Stimulated activated CD8-positive, alpha-beta memory T cell treated with anti-CD3 and anti-CD28 coated beads, Interleukin-4, amount 100 ng/mL, for 1 hour (primary cell): ENCODE measurements around the gene WNT7B.

ENCODE experiments used
- DNase-seq, 2 donors: peaks; one replicate each; pipeline ENCODE4 v3.0.0-alpha.2; 2020; ENCODE audit warnings: low read depth in 2 of 2, low spot score in 1 of 2

Gene WNT7B

DNA sequence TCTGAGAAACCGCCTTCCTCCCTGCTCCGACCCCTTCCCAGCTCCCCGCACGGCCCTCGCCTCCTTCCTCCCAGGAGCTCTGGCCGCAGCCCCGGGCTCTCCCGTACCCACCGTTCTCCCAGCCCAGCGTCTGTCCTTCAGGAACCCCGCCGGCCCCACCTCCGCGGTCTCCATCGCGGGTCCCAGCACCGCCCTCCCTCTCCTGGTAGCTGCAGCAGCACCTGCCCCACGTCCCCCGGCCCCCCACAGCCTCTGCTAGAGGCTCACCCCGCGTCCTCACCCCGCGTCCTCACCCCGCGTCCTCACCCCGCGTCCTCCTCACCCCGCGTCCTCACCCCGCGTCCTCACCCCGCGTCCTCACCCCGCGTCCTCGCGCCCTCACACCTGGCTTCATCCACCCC is 85.9 kb downstream of the WNT7B start:
- DNase-seq: no peak

GRCh38 chr22:45890351-45890635 is 86.7 kb downstream of the WNT7B start:
- no peak for DNase-seq

DNA sequence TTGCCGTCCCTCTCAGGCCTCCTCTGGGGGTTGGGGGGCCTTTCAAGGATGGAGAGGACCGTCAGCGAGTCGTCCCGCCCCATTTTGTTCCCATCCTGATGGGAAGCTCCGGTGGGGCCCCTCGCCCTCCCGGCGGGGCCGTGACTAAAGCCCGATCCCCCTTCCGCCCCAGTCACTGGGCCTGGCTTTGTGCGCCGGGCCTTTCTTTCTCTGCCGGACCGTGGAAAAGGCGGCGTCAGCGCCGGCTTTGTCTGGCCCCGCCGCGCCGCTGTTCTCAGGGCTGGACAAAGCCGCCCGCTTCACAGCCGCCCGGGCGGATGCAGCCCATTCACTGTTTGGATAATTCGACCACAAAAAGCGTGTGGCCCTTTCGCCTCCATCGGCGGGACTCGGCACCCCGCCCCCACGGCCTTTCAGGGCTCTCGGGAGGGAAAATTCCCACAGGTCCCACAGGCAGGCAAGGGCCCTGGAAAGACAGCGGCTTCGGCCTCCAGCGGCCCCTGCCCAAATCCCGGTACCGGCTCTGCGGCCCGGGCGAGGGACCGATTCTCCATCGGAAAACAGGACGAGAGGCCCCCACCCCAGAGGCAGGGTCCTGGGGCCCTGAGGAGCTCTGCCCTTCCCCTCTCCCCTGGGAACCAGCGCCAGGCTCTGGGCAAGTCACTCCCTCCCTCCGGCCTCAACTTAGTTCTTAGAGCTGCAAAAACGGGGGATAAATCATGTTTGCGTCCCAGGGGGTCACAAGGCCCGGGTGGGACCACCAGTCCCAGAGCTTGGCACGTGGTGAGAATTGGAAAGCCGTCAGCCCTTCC is 87.2 kb downstream of the WNT7B start:
- DNase-seq: no peak

DNA sequence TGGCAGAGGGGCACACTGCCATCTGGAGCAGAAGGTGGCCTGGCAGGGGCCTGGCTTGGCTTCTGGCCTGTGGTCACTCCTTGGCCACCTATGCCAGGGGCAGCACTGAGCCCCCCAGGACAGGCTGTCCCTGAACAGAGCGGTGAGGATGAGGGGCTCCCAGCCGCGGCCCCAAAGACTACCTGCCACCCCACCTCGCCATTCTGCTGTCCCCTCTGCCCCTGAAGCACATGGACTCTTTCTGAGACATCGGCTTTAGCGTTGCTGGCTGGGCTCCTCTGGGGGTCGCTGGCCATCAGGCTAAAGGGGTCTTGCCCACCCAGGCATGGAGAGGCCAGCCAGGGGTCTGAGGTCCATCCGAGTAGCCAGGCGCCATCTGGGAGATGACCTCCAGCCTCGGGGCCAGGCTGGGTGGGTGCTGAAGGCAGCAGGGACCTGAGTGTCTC is 87.8 kb downstream of the WNT7B start:
- DNase-seq: no peak

- no peak for DNase-seq
Measured at GRCh38 chr22:45888221-45889092, 88.5 kb downstream of the WNT7B start.

DNA sequence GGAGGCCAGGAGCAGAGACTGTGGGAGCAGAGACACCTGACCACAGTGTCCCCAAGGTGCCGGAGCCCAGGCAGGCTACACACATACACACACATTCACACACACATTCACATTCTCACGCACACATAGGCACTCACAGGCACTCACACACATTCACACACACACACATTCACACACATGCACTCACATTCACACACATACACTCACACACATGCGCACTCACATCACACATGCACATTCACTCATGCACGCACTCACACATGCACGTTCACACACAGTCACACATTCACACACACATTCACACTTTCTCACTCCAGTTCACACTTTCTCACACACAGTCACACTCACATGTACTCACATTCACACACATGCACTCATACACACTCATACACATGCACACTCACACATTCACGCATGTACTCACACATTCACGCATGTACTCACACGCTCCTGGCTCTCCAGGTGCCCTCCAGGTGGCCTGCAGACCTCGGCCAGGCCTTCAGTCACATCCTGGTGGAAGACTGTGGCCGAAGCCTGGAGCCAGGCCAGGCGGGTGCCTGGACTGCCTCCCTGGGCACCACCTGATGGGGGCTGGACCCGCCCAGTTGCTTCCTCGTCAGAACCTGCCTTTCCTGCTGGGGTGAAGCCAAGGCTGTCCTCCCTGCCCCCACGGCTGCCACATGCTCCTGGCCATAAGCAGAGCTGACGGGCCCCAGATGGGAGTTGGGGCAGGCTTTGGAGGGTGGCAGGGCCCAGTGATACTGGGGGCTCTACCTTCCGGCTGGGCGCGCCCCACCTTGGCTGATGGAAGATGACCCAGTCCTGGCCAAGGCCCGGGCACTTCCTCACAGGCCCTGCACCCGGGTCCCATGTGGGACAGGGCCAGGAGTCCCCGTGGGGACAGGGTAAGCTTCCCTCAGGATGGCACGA is 89.5 kb downstream of the WNT7B start:
- no peak for DNase-seq

DNA sequence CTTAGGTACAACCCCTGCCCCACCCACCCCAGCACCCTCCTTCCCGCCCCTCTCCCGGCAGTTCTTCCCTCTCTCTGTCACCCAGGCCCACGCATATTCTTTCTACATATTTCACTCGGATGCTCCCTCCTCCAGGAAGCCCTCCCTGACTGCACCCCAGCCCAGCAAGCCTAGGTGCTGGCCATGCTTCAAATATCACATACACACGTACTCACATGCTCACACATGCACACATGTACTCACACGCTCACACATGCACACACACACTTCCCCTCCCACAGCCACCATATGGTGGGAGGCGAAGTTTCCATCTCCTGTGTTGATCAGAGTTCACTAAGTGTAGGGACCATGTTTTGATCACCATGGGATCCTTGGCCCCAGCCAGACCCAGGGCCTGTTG is 90.4 kb downstream of the WNT7B start:
- no peak for DNase-seq

DNA sequence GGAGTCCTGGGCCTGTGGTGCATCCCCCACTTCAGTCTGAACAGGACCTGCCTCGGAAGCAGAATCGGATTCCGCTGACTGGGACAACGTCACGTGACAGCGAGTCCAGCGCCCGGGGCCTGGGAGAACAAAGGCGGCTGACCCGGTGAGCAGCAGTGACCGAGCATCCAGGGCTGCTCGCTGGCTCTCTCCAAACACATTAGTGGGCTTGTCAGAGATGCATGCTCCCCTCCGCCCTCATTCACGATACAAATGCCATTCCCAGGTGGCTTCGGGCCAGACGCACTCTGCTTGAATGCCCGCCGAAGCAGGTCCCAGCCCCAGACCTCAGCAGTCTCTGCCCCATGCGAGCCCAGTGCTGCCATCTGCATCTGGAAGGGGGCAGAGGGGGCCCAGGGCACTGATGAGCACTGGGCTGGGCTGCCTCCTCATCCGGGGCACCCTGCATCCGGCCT is 91.0 kb downstream of the WNT7B start:
- no peak for DNase-seq

DNA sequence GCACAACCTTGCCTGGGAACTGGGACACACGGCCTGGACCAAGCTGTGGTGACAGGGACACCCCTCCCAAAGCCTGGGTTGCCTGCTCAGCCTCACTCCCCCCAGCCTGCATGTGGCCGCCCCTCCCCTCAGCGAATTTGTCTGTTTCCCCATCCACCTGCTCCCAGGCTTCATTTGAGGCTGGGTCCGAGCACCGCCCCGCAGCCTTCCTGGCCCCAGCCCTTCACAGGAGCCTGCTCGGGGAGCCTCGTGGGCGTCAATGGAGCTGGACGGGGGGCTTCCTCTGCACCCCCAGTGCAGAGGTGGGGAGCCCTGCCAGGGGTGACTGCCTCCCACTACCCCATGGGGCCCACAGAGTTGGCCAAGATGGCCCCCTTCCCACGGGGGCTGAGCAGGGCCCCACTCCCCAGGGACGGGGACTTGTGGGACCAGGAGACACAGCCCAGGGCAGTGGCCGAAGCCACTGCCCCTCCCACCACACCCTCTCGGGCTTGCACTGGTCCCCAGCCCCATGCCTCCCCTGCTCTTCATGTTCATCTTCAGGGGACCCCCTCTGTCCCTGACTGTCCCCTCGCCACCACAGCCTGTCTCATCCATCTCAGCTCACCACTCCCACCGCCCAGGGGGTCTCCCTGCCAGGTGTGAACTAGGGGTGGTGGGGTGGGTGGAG is 91.7 kb downstream of the WNT7B start:
- no peak for DNase-seq

DNA sequence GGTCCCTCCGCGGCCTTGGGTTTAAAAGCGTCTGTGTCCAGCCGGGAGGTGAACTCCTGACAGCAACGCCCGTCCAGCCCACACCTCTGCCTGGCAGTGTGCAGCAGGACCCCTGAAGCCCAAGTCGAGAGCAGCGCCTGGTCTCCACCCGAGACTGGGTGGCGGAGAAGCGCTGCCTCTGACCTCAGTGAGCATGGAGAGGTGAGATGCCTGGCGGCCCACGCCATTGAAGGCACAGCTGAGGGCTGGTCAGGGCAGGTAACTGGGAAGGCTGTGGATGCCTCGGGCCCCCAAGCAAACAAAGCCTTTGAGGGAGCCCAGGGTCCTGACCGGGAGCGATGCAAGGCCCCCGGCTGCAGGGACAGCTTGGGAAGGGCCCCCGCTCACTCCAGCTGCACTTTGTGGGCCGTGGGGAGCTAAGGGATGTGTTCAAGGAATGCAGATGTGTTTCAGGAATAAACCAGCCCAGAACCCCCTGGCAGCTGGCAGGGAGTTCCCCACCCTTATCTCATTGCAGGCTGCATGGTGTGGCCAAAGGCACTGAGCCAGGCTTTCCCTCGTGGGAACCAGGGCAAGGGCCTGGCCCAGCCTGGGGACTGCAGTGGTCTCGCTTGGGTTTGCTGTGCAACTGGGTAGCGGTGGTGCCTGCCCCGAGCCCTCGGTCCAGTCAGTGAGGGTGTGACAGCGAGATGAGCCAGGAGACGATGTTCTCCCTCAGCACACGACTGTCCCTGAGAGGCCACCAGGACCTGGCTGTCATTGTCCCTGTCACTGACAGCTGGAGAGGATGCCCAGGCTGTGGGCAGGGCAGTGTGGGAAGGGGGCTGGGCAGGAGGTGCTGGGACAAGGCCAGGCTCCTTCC is 92.5 kb downstream of the WNT7B start:
- DNase-seq: no peak

DNA sequence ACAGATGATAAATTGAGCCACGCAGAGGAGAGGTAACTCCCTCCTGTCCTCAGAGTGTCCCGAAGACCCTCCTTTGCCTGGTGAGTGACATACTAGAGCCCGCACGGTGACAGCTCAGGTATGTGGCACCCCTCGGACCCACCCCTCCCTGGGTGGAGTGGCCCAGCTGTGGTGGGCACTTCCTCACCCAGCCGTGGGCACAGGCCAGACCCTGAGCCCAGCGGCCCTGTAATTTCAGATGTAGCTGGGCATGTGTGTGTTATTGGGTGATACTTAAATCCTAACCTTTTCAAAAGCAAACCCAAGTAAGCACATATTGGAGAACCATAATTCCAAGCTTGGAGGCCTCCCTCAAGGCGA is 93.2 kb downstream of the WNT7B start:
- no peak for DNase-seq

DNA sequence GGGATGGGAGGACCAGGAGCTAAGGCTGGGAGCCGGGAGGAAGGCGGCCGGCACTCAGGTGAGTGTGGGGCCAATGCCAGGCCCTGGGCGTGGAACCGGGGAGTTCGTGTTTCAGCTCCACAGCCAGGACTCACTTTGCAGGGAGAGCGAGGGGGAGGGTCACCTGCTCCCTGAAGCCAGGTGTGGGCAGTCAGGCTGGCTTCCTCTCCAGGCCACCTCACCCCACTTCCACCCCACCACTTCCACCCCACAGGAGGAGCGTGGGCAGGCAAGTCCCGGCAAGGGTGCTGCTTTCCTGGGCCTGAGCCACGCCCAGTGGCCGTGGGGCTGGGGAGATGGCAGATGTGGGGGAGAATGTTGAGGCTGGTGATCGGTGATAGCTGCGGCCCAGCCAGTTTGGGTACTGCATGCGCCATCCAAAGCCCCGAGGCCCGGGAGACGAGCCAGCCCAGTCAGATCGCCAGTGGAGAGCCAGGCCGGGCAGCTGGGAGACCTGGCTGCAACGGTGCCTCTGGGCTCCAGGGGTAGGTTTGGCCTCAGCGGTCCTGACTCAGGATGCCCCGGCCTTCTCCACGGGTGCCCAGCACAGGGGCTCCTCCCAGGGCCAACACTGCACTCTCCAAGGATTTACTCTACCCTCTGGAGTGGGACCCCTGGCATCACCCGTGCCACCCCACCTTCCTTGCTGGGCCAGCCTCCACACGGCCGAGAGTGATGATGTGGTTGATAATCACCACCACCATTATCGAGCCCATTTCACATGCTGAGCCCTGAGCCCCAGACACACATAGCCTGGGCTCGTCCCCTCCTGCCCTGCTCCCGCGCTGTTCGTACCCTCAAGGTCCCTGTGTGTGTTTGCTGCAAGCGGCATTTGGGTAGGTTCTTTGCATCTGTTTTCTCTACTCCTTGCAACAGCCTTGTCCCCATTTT is 93.8 kb downstream of the WNT7B start:
- no peak for DNase-seq

- no peak for DNase-seq
Measured at GRCh38 chr22:45881524-45881875, 95.5 kb downstream of the WNT7B start.

DNA sequence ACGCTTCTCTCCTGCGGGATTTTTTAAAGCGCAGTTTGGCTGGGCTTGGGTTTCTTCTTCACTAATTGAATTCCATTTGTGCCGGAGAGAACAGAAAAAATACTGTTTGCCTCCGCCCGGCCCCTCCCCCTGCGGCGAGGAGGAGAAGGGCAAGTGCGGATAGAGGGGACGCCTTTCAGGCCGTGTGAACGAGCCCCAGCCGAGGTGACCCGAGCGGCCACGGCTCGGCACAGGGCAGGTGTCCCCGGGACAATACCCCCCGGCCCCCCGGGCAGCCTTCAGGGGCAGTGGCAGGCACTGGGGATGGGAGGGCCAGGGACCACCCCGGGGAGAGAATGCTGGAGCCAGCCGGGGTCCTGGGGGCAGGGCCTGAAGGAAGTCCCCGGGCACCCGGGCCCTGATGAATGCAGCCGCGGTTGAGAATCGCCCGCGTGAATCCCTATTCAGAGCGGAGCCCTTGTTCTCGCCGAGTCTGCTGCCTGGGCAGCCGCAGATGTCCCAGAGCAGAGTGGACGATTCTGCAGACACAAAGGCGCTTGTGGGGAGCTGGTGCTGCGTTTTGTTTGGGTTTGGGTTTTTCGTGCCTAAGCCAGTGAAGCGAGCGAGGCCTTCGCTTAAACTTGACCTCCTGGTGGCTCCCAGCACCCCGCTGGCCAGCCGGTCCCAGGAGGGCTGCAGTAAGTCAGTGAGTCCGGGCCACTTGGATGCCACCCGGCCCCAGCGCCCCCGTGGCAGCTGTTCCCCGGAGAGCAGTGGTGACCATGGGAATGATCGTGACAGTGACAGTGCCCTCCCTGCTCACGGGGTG is 96.0 kb downstream of the WNT7B start:
- no peak for DNase-seq

DNA sequence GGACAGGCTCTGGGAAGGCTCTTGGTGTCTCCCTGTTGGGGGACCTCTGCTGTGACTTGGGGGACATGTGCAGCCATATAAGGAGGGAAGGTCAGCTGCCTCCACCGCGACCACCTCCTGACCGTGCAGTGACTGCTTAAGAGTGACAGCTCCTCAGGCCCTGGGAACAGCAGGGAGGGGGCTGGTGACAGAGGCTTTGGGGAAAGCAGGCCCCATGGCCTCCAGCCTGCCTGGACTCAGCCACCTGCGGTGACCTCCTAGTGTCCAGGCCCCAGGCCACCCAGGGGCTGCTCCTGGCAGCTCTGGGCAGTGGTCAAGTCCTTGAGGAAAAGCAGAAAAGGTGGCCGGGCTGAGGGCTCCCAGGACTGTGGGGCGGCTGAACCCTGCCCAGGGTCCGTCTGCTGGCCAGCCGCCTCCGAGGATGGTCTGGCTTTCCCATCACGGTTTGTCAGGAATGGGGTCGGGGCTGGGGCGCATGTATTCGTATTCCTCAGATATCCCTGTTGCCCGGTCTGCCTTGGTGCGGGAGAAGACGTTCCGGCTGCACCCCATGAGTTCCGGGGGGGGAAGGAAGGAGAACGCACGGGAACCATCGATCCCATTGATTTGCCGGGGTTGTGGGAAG is 96.8 kb downstream of the WNT7B start:
- DNase-seq: no peak

DNA sequence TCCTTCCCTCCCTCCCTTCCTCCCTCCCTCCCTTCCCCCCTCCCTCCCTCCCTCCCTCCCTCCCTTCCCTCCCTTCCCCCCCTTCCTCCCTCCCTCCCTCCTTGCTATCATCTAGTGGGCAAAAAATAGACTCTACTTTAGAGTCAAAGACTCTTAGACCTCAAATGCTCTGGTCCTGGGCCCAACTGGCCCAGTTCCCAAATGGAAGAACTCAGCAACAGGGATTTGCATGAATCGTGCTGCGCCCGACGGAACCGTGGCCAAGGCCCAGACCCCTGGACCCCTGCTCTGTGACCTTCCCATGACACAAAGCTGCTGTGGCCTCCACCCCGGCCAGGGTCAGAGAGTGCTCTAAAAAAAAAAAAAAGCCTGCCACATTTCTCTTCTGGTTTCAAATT is 97.4 kb downstream of the WNT7B start:
- DNase-seq: no peak

DNA sequence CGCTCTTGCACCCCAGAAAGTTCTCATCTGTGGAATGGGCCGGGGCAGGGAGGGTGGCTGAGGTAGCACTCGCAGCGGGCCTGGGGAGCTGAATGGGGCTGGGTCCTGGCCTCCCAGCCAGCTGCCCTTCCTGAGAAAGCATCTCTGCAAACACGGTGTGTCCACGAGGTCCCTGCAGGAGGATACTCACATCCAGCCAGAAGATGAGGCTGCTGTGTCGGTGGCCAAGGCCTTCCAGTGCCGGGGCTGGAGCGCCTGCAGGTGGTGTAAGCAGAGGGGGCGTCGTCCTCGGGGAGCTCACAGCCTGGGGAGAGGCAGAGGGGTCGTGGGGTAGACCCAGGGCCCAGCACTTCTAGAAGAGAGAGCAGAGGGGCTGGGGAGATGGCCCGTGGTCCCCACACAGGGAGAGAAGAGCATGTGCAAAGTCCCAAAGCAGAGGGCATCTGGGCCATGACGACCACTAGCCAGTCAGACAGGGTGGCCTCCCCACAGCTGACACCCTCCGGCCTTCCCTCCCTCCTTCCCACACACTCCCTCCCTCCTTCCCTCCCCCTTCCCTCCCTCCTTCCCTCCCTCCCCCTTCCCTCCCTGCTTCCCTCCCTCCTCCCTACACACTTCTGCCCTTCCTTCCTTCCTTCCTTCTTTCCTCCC is 97.9 kb downstream of the WNT7B start:
- no peak for DNase-seq
